Uterus (tissue), 2 donors: ENCODE data around the gene GOLGA6L22.
"Not testable (repeated sequence)": the region's sequence is repeated elsewhere in the genome, so short reads cannot be mapped to it uniquely, and the experiment has no call there.

Experiments
- POLR2A ChIP-seq, 2 donors: fragments of 450-650 bp; IDR thresholded peaks; one replicate each; pipeline ENCODE4 v1.6.1; 2016; ENCODE audit warnings: antibody characterized with exemption in 2 of 2, mild to moderate bottlenecking in 1 of 2, moderate library complexity in 1 of 2
- TF ChIP-seq, protein P1 (sequence below), 4 experiments: fragments of 200-600 bp in 2 of 4; fragments of 450-650 bp in 2 of 4; sonication (generic) in 2 of 4; IDR thresholded peaks; one replicate each; pipeline ENCODE4 v1.5.1; 2016 to 2019; ENCODE audit warnings: antibody characterized with exemption in 4 of 4, mild to moderate bottlenecking in 2 of 4, moderate library complexity in 1 of 4

DNA sequence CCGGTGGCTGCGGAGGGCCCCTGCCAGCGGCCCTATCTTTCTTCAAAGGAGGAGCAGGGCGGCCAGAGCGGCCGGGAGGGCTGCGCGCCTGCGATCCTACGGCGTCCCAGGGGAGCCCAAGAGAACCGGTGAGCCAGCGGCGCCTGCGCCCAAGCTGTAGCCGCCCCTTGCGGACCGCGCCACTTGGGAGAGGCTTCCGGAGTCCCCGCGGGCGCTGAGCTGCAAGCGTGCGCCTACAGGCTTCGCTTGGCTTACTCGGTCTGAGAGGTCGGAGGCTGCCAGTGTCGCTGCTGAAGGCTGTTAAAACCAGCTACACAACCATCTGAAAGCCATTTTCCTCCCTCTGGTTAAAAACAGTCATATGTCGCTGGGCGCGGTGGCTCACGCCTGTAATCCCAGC lies 40.0 kb upstream of the GOLGA6L22 start:
- TF ChIP-seq, protein P1, sequence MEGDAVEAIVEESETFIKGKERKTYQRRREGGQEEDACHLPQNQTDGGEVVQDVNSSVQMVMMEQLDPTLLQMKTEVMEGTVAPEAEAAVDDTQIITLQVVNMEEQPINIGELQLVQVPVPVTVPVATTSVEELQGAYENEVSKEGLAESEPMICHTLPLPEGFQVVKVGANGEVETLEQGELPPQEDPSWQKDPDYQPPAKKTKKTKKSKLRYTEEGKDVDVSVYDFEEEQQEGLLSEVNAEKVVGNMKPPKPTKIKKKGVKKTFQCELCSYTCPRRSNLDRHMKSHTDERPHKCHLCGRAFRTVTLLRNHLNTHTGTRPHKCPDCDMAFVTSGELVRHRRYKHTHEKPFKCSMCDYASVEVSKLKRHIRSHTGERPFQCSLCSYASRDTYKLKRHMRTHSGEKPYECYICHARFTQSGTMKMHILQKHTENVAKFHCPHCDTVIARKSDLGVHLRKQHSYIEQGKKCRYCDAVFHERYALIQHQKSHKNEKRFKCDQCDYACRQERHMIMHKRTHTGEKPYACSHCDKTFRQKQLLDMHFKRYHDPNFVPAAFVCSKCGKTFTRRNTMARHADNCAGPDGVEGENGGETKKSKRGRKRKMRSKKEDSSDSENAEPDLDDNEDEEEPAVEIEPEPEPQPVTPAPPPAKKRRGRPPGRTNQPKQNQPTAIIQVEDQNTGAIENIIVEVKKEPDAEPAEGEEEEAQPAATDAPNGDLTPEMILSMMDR (IDR thresholded peaks at IDR 0.05): not testable (repeated sequence)
- not testable (repeated sequence) for TF ChIP-seq POLR2A (IDR thresholded peaks at IDR 0.05)
